COLO668 (cell line): Measurements from ENCODE around the gene ZNF8.
"Not testable (repeated sequence)": the region's sequence is repeated elsewhere in the genome, so short reads cannot be mapped to it uniquely, and the experiment has no call there.

Experiments
- DNase-seq: peaks from one replicate; lab custom pipeline; 2025; ENCODE audit not compliant: unreplicated experiment; lab: John Stamatoyannopoulos, UW

Gene ZNF8

GRCh38 chr19:58334691-58335249 lies 56.0 kb downstream of the ZNF8 start:
- no peak for DNase-seq

- DNase-seq: no peak
These were observed 56.9 kb downstream of the ZNF8 start for GRCh38 chr19:58335630-58336029.

GRCh38 chr19:58336216-58336615 lies 57.5 kb downstream of the ZNF8 start:
- no peak for DNase-seq

- DNase-seq: no peak
These were observed 58.1 kb downstream of the ZNF8 start for GRCh38 chr19:58336820-58337219.

- no peak for DNase-seq
These were observed 59.6 kb downstream of the ZNF8 start for GRCh38 chr19:58338336-58338735.

GRCh38 chr19:58338825-58339558 lies 60.2 kb downstream of the ZNF8 start:
- DNase-seq: no peak

- no peak for DNase-seq
These were observed 66.8 kb downstream of the ZNF8 start for GRCh38 chr19:58345558-58345957.

- peak; percentile 75 for DNase-seq
These were observed 68.5 kb downstream of the ZNF8 start for GRCh38 chr19:58346961-58347929.

GRCh38 chr19:58348080-58348479 lies 69.3 kb downstream of the ZNF8 start:
- not testable (repeated sequence) for DNase-seq

GRCh38 chr19:58349590-58349989 lies 70.8 kb downstream of the ZNF8 start:
- DNase-seq: no peak

GRCh38 chr19:58350001-58350861 lies 71.5 kb downstream of the ZNF8 start:
- no peak for DNase-seq

GRCh38 chr19:58350871-58351557 lies 72.3 kb downstream of the ZNF8 start:
- no peak for DNase-seq

GRCh38 chr19:58351558-58351878 lies 72.8 kb downstream of the ZNF8 start:
- no peak for DNase-seq

- DNase-seq: no peak
These were observed 73.4 kb downstream of the ZNF8 start for GRCh38 chr19:58351990-58352755.
